Panc1 (cell line): ENCODE results near the gene CMTR2. TPM values are rescaled to one million over a fixed set of nuclear protein-coding genes. Genes with fewer than 3 reads are reported as not detected.

ENCODE experiments used
- ATAC-seq: fragments of 200-7000 bp; cut with Tn5 transposase; 2 replicates; pipeline ENCODE4 v1.9.1; 2020; ENCODE audit warnings: mild to moderate bottlenecking, moderate library complexity
- BruUV-seq: library from RNA; stranded (reverse); fragments of 400-500 nt; replicated peaks from 2 replicates; lab custom pipeline; 2021; lab: Mats Ljungman, UMichigan
- CTCF ChIA-PET: fragments of 300-600 bp; sonication (Branson Sonifier 250); formaldehyde crosslinking; loops from one replicate; lab custom pipeline; 2022; ENCODE audit warnings: antibody characterized with exemption; lab: Charles Lee
- POLR2A ChIA-PET: fragments of 300-600 bp; sonication (Branson Sonifier 250); formaldehyde crosslinking; loops from one replicate; lab custom pipeline; 2022; ENCODE audit warnings: antibody characterized with exemption; lab: Charles Lee
- DNase-seq: peaks from one replicate; pipeline ENCODE4 v3.0.0-alpha.2; 2010; ENCODE audit warnings: low read depth, low spot score
- H3K27ac ChIP-seq: 2 replicates; pipeline ENCODE4 v1.5.1; 2011; ENCODE audit warnings: mild to moderate bottlenecking, low read length, inconsistent platforms
- H3K27me3 ChIP-seq: fragments of 200-500 bp; sonication (Bioruptor generic); 2 replicates; pipeline ENCODE4 v1.6.0; 2014; ENCODE audit warnings: low read length, inconsistent platforms; ENCODE audit not compliant: control insufficient read depth, insufficient read depth
- H3K36me3 ChIP-seq: fragments of 200-500 bp; sonication (Bioruptor generic); 2 replicates; pipeline ENCODE4 v1.5.1; 2014; ENCODE audit warnings: inconsistent platforms, mild to moderate bottlenecking, low read length, moderate library complexity; ENCODE audit not compliant: control insufficient read depth, insufficient read depth
- H3K4me1 ChIP-seq: 2 replicates; pipeline ENCODE4 v1.5.1; 2011; ENCODE audit warnings: inconsistent platforms, mild to moderate bottlenecking, low read length, moderate library complexity; ENCODE audit not compliant: control insufficient read depth, insufficient read depth
- H3K4me3 ChIP-seq, 2 experiments: 2 replicates each; pipeline ENCODE4 v1.5.1; 2011 to 2012; ENCODE audit warnings: low read depth in 2 of 2, low read length in 2 of 2, mild to moderate bottlenecking in 2 of 2, inconsistent platforms in 1 of 2, moderate library complexity in 1 of 2
- H3K9me3 ChIP-seq: fragments of 200-500 bp; sonication (Bioruptor generic); 2 replicates; pipeline ENCODE4 v1.5.1; 2014; ENCODE audit warnings: low read depth, mild to moderate bottlenecking, inconsistent platforms, low read length, moderate library complexity; ENCODE audit not compliant: control insufficient read depth, insufficient read depth
- CTCF ChIP-seq: fragments of 450-650 bp; IDR thresholded peaks from 2 replicates; pipeline ENCODE4 v1.5.1; 2017; ENCODE audit warnings: mild to moderate bottlenecking
- POLR2AphosphoS5 ChIP-seq: IDR thresholded peaks from 2 replicates; pipeline ENCODE4 v1.6.1; 2012; ENCODE audit warnings: mild to moderate bottlenecking, low read depth, low read length, moderate library complexity
- REST ChIP-seq, 2 experiments: IDR thresholded peaks; 2 replicates each; pipeline ENCODE4 v1.6.1; 2011 to 2012; ENCODE audit warnings: low read depth in 2 of 2, control low read depth in 1 of 2, low read length in 1 of 2, mild to moderate bottlenecking in 1 of 2, moderate library complexity in 1 of 2; ENCODE audit not compliant: insufficient read depth in 1 of 2
- SIN3A ChIP-seq: IDR thresholded peaks from 2 replicates; pipeline ENCODE4 v1.6.1; 2012; ENCODE audit warnings: low read depth, mild to moderate bottlenecking, low read length, moderate library complexity, borderline replicate concordance; ENCODE audit not compliant: insufficient read depth
- TCF7L2 ChIP-seq: IDR thresholded peaks from 2 replicates; pipeline ENCODE4 v1.6.1; 2011; ENCODE audit warnings: mild to moderate bottlenecking, low read depth, low read length, inconsistent platforms
- in situ Hi-C: cut with HindIII; loops from 2 replicates; pipeline ENCODE4 v1.10.0; 2016; ENCODE audit warnings: low sequenced_read_pairs, low pct_unique_long_range_greater_than_20kb
- intact Hi-C: fragments of 100-400 bp; cut with micrococcal nuclease; formaldehyde crosslinking; loops from one replicate; pipeline ENCODE4 v1.10.0; 2022; ENCODE audit not compliant: unreplicated experiment
- total RNA-seq: library from RNA; stranded (reverse); gene quantifications from one replicate; pipeline ENCODE4 v1.2.1, GENCODE V29; 2021; ENCODE audit not compliant: unreplicated experiment

Gene CMTR2
- total RNA-seq, 1 experiment from 2014 or later = 12.5 TPM

- H3K27ac ChIP-seq = no peak overlapping the region
- H3K36me3 ChIP-seq = no peaks in the 10 kb centered on the region
- no peaks in the 10 kb centered on the region for H3K4me1 ChIP-seq
- ATAC-seq (no peak), DNase-seq (no peak)
- H3K27me3 ChIP-seq = no peaks in the 10 kb centered on the region
- in situ Hi-C loops (no loop called here), intact Hi-C loops (no loop called here)
- ChIA-PET CTCF (no interaction called here), POLR2A (no interaction called here)
- BruUV-seq = no TSS peak
- no peaks in the 10 kb centered on the region for H3K9me3 ChIP-seq
- TF ChIP-seq SIN3A = no peak
- TF ChIP-seq REST (IDR thresholded peaks at IDR 0.05; ENCODE audit: insufficient read depth in 1 of 2, low read depth in 2 of 2, low read length in 1 of 2) = no peak
- TF ChIP-seq POLR2AphosphoS5 = no peak
- TF ChIP-seq CTCF = no peak
- TF ChIP-seq TCF7L2 = no peak
- no peak overlapping the region for H3K4me3 ChIP-seq
Observed at GRCh38 chr16:71242036-71242435, 47.2 kb downstream of the CMTR2 start.

Other genes with a start within 250 kb of the CMTR2 start
- 0.80 TPM for gene HYDIN, start 58.7 kb downstream of the CMTR2 start, total RNA-seq
- 0.59 TPM for gene CALB2, start 69.3 kb upstream of the CMTR2 start, total RNA-seq
- not detected for gene TLE7, start 152.7 kb upstream of the CMTR2 start, total RNA-seq
- 5.2 TPM for gene ZNF23, start 172.8 kb upstream of the CMTR2 start, total RNA-seq
- 2.5 TPM for gene ZNF19, start 199.9 kb upstream of the CMTR2 start, total RNA-seq
- gene CHST4, start 237.0 kb upstream of the CMTR2 start, total RNA-seq = 1.1 TPM